HEK293T (cell line): ENCODE measurements around the gene CCNI2.

Experiments
- ELF4 ChIP-seq: fragments of 450-650 bp; IDR thresholded peaks from 2 replicates; pipeline ENCODE4 v1.6.1; 2017; ENCODE audit warnings: antibody characterized with exemption
- FOXK2 ChIP-seq: fragments of 450-650 bp; IDR thresholded peaks from 2 replicates; pipeline ENCODE4 v1.6.1; 2016; ENCODE audit warnings: mild to moderate bottlenecking
- SUZ12 ChIP-seq: fragments of 450-650 bp; IDR thresholded peaks from 2 replicates; pipeline ENCODE4 v1.6.1; 2016; ENCODE audit warnings: mild to moderate bottlenecking

- TF ChIP-seq SUZ12 (no peak), FOXK2 (no peak), ELF4 (no peak)
These were observed 30.2 kb downstream of the CCNI2 start, which contains the start of gene SEPTIN8 for GRCh38 chr5:132777209-132778069.
